ENCODE measurements around the gene CAB39.

- TF ChIP-seq CTCF (IDR thresholded peaks at IDR 0.05) (no peak), EP300 (IDR thresholded peaks at IDR 0.05; ENCODE audit: borderline replicate concordance in 1 of 2, low read depth in 1 of 2, low read length in 1 of 2) (no peak), SMC3 (IDR thresholded peaks at IDR 0.05; ENCODE audit: low read depth, low read length) (no peak), TAF1 (IDR thresholded peaks at IDR 0.05; ENCODE audit: borderline replicate concordance, low read depth, low read length) (no peak), MEF2A (IDR thresholded peaks at IDR 0.05; ENCODE audit: borderline replicate concordance, low read depth) (no peak), POLR2AphosphoS5 (IDR thresholded peaks at IDR 0.05; ENCODE audit: low read depth, low read length) (no peak)
These were observed 18.9 kb downstream of the CAB39 start for GRCh38 chr2:230731512-230731911.

Measured in SK-N-SH (cell line).